IPS DF 6.9 (cell line): ENCODE results near the gene MYPN.

Experiments
- DNase-seq: peaks from one replicate; pipeline ENCODE4 v3.0.0-alpha.2; 2013; ENCODE audit warnings: low read depth, low spot score
- H3K27ac ChIP-seq: one replicate; pipeline ENCODE4 v1.5.1; 2013; ENCODE audit warnings: low read length, control low read depth
- H3K27me3 ChIP-seq: 2 replicates; pipeline ENCODE4 v1.6.1; 2013; ENCODE audit warnings: mild to moderate bottlenecking, low read length; ENCODE audit not compliant: control insufficient read depth, insufficient read depth
- H3K36me3 ChIP-seq: 2 replicates; pipeline ENCODE4 v1.6.1; 2013; ENCODE audit warnings: low read length; ENCODE audit not compliant: control insufficient read depth, insufficient read depth
- H3K4me1 ChIP-seq: 2 replicates; pipeline ENCODE4 v1.6.1; 2013; ENCODE audit warnings: low read length; ENCODE audit not compliant: control insufficient read depth, insufficient read depth
- H3K4me3 ChIP-seq: 2 replicates; pipeline ENCODE4 v1.5.1; 2013; ENCODE audit warnings: mild to moderate bottlenecking, low read length
- H3K9me3 ChIP-seq: 2 replicates; pipeline ENCODE4 v1.6.1; 2013; ENCODE audit warnings: low read length, inconsistent platforms; ENCODE audit not compliant: control insufficient read depth, insufficient read depth
- WGBS: extraction: QIAGEN DNeasy Blood & Tissue Kit; methylation state at CpG from one replicate; pipeline ENCODE4 v1.1.7; 2013; ENCODE audit warnings: mixed read lengths, missing lambda C conversion rate; ENCODE audit not compliant: insufficient read length, insufficient coverage; 5-methylcytosine and 5-hydroxymethylcytosine counted together

The MYPN gene

DNA sequence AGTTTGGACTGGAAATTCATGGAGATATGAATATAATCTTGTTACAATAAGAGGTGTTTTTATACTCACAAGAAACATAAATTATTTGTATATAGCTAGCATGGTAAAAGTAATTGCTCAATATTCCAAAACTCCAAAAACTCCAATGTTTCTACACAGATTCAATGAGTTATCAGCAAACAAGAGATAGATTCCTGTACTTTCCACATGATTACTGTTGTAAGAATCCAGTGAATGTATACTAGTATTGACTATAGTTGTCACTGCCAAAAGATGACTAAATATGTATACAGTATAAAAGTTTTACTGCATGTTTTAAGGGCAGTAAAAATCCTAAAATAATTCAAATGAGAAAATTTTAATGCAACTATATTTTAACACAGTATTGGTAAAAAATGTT lies 111.9 kb downstream of the MYPN start:
- no peak for DNase-seq
- Histone ChIP-seq H3K9me3 (no peaks in the 10 kb centered on the region), H3K27ac (no peak overlapping the region), H3K4me1 (no peaks in the 10 kb centered on the region), H3K4me3 (no peak overlapping the region), H3K27me3 (no peaks in the 10 kb centered on the region), H3K36me3 (no peaks in the 10 kb centered on the region)

DNA sequence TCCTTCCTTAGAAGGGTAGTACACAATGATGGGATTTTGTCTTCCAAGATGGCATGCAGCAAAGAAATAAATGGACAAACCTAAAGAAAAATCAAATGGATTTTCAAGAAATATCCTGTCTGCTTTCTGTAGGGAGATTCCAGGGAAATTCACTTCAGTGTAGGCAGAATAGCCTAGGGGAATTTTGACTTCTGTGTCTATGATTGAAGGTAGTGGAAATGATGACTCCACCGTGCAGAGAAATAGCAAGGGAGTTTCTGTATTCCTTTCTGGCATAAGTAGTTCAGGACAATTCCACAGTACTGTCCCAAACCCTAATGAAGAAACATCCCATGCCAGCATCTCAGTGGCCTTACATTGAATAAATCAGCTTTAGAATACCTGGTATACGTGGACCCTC lies 113.1 kb downstream of the MYPN start:
- Histone ChIP-seq H3K9me3 (no peaks in the 10 kb centered on the region), H3K4me3 (no peak overlapping the region), H3K36me3 (no peaks in the 10 kb centered on the region), H3K4me1 (no peaks in the 10 kb centered on the region), H3K27ac (no peak overlapping the region), H3K27me3 (no peaks in the 10 kb centered on the region)
- no CpG with 5 or more reads among the region's 2 CpGs for WGBS
- no peak for DNase-seq

- Histone ChIP-seq H3K36me3 (no peaks in the 10 kb centered on the region), H3K27me3 (no peaks in the 10 kb centered on the region), H3K4me1 (no peaks in the 10 kb centered on the region), H3K27ac (no peak overlapping the region), H3K9me3 (no peaks in the 10 kb centered on the region), H3K4me3 (no peak overlapping the region)
- WGBS: no CpG with 5 or more reads among the region's 3 CpGs
- DNase-seq: no peak
Observed at GRCh38 chr10:68223535-68224165, 114.4 kb downstream of the MYPN start.

- Histone ChIP-seq H3K27ac (no peak overlapping the region), H3K9me3 (no peaks in the 10 kb centered on the region)
- DNase-seq: no peak
Observed at GRCh38 chr10:68224810-68225209, 115.5 kb downstream of the MYPN start.

GRCh38 chr10:68230268-68230667 lies 121.0 kb downstream of the MYPN start:
- Histone ChIP-seq H3K4me1 (peaks cover 2% of the 10 kb centered on the region; the same call in 1 of the 2 replicates), H3K27me3 (peaks cover 3% of the 10 kb centered on the region; the same call in 1 of the 2 replicates), H3K4me3 (no peak overlapping the region), H3K27ac (no peak overlapping the region), H3K36me3 (no peaks in the 10 kb centered on the region), H3K9me3 (no peaks in the 10 kb centered on the region)
- no peak for DNase-seq
- no CpG with 5 or more reads among the region's 5 CpGs for WGBS

More at GRCh38 chr10:68224810-68225209, 115.5 kb downstream of the MYPN start:
- H3K4me1 ChIP-seq: no peaks in the 10 kb centered on the region
- H3K4me3 ChIP-seq: no peak overlapping the region
- no peaks in the 10 kb centered on the region for H3K36me3 ChIP-seq
- no peaks in the 10 kb centered on the region for H3K27me3 ChIP-seq

- Histone ChIP-seq H3K9me3 (no peaks in the 10 kb centered on the region), H3K4me1 (peaks cover 2% of the 10 kb centered on the region; the same call in 1 of the 2 replicates), H3K27ac (no peak overlapping the region), H3K4me3 (peak overlapping the region; percentile 73; the same call in 1 of the 2 replicates), H3K27me3 (peaks cover 3% of the 10 kb centered on the region; the same call in 1 of the 2 replicates), H3K36me3 (no peaks in the 10 kb centered on the region)
- peak; percentile 58 for DNase-seq
- WGBS: no CpG with 5 or more reads among the region's 81 CpGs
Observed at GRCh38 chr10:68231106-68231816, 122.0 kb downstream of the MYPN start.

GRCh38 chr10:68231817-68232251 lies 122.5 kb downstream of the MYPN start, which contains the start of gene ATOH7:
Gene ATOH7, minus strand, starts transcription at chr10:68232113. Its CDS starts 436 bp downstream, at chr10:68231677.
- Histone ChIP-seq H3K27me3 (peaks cover 3% of the 10 kb centered on the region; the same call in 1 of the 2 replicates), H3K27ac (no peak within 1 kb of the TSS), H3K4me3 (peak within 1 kb of the TSS; percentile 73; the same call in 1 of the 2 replicates), H3K4me1 (peaks cover 2% of the 10 kb centered on the region; the same call in 1 of the 2 replicates), H3K9me3 (no peaks in the 10 kb centered on the region), H3K36me3 (no peaks in the 10 kb centered on the region)
- no CpG with 5 or more reads among the region's 13 CpGs for WGBS
- no peak for DNase-seq

- H3K9me3 ChIP-seq: no peaks in the 10 kb centered on the region
- no peak overlapping the region for H3K4me3 ChIP-seq
- peaks cover 3% of the 10 kb centered on the region; the same call in 1 of the 2 replicates for H3K27me3 ChIP-seq
- no peaks in the 10 kb centered on the region for H3K36me3 ChIP-seq
- H3K27ac ChIP-seq: no peak overlapping the region
- WGBS: no CpG with 5 or more reads among the region's 3 CpGs
- no peak for DNase-seq
- H3K4me1 ChIP-seq: peaks cover 2% of the 10 kb centered on the region; the same call in 1 of the 2 replicates
Observed at GRCh38 chr10:68233046-68233445, 123.8 kb downstream of the MYPN start.

GRCh38 chr10:68235111-68235510 lies 125.8 kb downstream of the MYPN start:
- no peak overlapping the region for H3K27ac ChIP-seq
- H3K36me3 ChIP-seq: no peaks in the 10 kb centered on the region
- peaks cover 2% of the 10 kb centered on the region; the same call in 1 of the 2 replicates for H3K4me1 ChIP-seq
- H3K9me3 ChIP-seq: no peaks in the 10 kb centered on the region
- peaks cover 3% of the 10 kb centered on the region; the same call in 1 of the 2 replicates for H3K27me3 ChIP-seq
- H3K4me3 ChIP-seq: no peak overlapping the region
- no CpG with 5 or more reads among the region's 2 CpGs for WGBS
- DNase-seq: no peak

- no peaks in the 10 kb centered on the region for H3K36me3 ChIP-seq
- peaks cover 2% of the 10 kb centered on the region; the same call in 1 of the 2 replicates for H3K4me1 ChIP-seq
- peaks cover 3% of the 10 kb centered on the region; the same call in 1 of the 2 replicates for H3K27me3 ChIP-seq
- H3K4me3 ChIP-seq: no peak overlapping the region
- DNase-seq: no peak
- no peaks in the 10 kb centered on the region for H3K9me3 ChIP-seq
- no peak overlapping the region for H3K27ac ChIP-seq
Observed at GRCh38 chr10:68235581-68235980, 126.3 kb downstream of the MYPN start.
